Activated gamma-delta T cell treated with Interleukin-2 at 50 U/mL for 16 hours (primary cell): ENCODE data around the gene CAMTA1.

Experiments
- DNase-seq: peaks from one replicate; pipeline ENCODE4 v3.0.0-alpha.2; 2020

CAMTA1 gene

DNA sequence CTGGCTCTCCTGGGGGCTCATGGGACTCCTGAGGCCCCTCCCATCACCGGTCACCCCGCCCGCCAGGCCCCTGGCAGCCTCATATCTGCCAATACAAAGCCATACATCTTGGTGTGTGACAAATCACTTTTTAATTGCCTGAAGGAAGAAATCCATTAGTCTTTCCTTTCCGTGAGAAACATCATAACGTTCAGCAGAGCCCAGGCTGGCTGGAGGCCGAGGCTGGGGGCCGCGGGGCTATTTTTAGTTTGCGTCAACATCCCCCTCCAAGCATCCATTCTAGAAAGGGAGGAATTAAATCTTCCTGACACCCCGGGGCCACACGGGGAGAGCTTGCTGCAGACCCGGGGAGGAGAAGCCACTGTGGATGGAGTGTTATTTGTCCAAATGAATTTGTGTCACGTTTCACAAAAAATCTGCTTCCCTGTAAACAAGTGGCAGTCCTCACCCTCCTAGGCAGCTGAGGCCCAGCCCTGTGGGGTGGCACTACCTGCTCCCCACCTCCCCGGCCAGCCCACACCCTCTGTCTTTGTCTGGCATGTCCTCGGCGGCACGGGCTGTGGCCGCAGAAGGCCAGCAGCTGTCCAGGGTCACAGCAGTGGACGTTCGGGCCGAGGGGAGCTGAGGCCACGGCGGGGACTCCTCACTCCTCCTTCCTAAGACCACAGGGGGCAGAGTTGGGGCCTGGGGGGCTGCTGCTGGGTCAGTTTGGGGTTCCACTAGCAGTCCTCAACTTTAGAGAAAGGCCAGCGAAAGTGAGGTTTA lies 749.0 kb downstream of the CAMTA1 start:
- DNase-seq: no peak

DNA sequence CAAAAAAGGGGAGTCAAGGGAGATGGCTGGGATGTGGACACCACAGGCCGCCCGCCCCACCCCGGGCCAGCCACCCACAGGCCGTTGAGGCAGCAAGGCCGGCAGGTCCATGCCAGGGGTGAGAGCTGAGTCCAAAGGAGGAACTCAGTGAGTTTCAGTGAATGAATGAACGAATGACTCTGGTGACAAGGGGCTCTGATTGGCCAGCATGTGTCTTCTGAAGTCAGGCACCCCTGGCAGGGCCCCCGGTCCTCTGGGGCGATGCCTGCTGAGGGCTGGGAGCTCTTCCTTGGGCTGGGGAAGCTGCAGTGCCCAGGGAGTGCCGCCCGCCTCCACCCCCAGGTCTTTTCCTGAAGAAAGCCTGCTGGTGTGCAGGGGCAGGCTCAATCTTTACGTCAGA lies 749.8 kb downstream of the CAMTA1 start:
- DNase-seq: no peak

DNA sequence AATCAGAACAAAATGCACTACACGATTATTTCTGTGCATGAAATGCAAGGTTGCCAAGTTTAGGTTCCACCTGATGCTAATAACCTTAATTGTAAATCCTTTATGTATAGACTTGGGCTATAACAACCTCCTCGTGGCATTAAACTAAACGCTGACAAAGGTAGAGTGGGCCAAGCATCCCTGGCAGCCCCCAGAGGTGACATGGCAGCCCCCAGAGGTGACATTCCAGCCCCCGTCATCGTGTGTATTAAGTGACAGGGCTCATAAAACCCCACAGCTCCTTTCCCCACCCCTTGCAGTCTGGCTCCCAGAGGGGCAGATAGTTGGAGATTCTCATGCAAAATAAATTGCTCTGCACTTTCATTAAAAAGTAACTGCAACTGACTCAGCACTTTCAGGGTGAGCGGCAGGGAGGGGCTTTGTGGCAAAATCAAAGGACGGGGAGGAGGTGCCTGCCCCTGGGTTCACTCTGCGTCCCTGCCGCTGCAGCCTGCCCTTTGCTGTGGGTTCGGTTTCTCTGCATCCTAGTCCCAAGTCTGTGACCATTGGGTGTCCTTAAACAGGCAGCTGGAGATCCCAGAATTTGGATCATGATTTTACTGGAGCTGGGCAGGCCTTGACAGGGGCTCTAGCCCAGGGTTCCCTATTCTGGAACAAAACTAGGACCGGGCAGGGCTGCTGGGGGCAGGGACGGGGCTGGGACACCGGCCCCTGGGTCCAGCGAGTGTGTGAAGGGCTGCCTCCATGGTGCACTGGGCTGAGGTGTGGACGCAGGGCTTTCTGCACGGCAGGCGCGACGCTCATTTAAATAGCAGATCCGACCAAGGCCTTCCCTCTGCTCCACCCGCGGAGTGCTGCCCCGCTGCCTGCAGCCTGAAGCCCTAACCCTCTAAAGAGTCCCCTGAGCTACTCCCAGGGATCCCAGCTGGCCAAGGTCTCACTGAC lies 751.0 kb downstream of the CAMTA1 start:
- DNase-seq: no peak

DNA sequence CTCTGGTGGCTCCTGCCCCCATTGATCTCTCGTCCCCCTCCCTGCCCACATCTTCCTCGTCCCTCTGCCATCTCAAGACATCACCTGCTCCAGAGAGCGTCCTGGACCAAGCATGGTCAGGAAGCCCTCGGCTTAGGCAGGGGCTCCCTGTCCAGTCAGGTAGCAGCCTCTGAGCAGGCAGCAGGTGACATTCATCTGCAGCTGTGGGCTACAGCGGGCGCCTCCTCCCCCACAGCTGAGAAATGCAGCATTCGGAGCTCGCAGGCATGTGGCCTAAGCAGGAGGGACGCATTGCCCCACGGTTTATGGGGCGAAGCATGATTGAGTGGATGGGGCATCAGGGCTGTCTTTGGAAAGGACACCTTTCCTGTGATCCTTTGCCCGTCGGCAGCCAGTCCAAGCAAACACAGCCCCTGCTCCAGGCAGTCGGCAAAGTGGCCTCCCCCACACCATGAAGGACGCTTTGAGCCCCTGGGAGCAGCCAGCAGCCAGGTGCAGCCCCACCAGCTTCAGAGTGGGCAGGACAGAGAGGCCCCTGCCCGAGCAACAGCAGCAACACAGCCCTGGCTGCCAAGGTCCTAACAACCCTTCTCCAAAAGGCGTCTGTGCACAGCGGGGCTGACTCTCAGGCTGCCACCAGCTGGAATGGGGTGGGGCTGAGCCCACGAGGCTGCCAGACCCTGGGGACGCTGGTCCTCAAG lies 751.8 kb downstream of the CAMTA1 start:
- no peak for DNase-seq

DNA sequence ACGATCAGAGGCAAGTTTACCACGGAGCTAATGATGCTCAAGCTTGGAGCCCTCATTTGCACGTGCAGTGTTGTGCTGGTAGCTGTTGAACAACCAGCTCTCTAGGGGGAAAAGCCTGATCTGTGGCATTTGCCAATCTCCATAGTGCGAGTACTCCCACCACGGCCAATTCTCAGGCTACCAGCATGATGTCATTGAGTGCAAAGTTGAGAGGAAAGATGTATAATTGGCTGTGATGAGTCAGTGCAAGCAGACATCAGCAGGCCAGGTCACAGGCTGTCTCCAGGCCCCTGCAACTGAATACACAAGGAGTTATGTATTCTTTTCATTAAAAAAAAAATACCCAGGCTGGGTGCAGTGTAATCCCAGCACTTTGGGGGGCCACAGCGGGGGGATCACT lies 752.8 kb downstream of the CAMTA1 start:
- no peak for DNase-seq

DNA sequence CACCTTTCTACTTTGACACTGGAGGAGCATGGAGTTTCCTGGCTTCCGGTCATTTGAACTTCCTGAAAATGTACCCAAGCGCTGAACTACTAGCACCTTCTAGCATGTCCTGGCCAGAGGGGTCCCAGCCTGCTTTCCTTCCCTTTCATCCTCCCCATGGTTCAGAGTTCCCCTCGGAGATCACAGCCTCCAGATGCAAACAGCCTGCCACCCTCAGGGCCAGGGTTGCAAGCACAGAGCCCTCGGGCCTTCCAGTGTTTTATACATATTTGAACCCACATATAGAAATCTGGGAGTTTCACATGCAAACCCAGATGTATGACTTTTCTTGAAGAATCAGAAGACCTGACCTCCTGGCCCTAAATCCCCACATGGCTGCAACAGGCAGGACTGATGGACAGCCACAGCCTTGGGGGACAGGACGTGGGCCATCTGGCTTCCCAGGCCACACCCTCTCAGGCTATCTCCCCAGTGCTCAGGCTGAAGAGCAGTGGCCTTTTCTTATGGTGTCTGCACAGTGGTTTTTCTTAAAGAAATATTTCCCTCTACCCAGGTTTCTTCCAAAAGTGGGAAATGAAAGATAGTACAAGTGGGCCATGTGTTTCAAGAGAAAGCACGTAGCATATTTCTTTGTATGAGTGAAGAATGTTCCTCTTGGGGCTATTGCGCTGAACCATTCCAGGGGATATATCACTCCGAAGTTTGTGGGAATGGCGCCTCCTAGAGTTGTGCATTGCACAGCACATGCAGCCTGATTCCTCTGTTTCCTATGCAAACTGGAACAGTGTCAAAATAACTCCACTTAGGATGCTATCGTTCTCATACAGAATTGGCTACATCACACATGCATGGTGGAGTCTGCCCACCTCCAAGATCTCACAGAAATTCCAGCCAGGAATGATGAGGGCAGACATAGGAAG lies 753.9 kb downstream of the CAMTA1 start:
- DNase-seq: no peak

DNA sequence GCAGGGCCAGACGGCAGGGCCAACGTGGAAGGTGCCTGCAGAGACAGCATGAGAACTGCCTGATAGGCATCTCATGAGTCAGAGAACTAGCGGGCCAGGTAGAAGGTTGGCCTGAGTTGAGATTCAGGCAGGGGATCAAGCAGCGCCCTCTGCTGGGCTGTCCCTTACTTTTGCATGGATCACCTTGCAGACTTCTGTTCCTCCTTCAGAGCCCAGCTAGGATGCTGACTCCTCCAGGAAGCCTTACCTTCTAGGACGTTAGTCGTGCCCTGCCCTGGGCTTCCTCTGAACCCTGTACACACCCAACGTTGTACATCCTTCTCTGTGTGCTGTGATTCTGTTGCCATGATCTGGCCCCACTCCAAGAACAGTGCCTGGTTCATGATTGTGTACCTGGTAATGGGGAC lies 754.5 kb downstream of the CAMTA1 start:
- DNase-seq: no peak

DNA sequence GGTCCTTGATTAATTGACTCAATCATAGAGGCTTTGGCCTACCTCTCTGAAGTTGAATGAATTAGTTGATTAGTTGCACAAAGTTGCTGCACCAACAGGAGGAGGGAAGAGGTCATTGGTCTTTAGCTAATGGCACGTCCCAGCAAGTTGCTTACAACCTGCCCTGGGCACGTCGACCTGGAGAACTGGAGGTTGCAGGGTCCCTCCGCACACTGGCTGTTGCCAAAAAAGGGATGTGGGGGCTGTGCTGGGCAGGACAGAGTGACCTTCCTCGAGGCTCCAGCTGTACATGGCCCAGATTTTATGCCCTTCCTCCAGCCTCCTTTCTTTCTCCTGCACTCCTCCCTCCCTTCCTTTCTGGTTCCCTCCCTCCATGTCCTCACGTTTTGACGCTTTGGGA lies 755.6 kb downstream of the CAMTA1 start:
- no peak for DNase-seq

DNA sequence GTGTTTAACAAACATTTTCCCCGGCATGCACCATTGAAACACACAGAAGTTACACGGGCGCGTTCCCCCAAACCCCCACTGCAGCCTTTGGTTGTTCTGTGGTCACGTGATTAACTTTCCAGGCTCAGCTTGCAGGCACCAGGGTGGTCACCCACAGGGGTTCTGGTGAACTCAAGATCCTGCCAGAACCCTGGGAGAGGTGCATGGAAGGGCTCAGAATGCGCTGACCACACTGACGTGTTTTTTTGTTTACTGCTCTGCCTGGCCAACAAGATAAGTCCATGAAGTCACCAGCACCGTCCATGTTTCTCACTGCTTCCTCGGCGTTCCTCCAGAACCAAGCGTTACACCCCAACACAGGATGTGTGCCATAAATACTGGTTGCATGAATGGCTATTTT lies 756.4 kb downstream of the CAMTA1 start:
- DNase-seq: no peak

DNA sequence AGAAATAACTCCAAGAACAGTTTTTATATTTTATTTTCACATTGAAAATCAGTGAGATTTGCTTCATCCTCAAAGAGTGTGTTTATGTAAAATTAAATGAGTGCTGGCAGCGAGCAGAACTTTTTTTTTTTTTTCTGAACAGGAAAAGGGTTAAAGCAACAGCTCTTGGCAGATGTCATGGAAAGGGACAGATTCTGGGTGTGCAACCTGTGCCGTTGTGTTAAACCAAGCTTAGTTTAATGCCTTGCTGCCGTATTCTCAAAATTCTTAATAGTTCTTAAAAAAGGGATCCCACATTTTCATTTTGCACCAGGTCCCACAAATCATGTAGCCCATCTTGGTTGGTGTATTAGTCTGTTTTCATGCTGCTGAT lies 758.5 kb downstream of the CAMTA1 start:
- DNase-seq: no peak

DNA sequence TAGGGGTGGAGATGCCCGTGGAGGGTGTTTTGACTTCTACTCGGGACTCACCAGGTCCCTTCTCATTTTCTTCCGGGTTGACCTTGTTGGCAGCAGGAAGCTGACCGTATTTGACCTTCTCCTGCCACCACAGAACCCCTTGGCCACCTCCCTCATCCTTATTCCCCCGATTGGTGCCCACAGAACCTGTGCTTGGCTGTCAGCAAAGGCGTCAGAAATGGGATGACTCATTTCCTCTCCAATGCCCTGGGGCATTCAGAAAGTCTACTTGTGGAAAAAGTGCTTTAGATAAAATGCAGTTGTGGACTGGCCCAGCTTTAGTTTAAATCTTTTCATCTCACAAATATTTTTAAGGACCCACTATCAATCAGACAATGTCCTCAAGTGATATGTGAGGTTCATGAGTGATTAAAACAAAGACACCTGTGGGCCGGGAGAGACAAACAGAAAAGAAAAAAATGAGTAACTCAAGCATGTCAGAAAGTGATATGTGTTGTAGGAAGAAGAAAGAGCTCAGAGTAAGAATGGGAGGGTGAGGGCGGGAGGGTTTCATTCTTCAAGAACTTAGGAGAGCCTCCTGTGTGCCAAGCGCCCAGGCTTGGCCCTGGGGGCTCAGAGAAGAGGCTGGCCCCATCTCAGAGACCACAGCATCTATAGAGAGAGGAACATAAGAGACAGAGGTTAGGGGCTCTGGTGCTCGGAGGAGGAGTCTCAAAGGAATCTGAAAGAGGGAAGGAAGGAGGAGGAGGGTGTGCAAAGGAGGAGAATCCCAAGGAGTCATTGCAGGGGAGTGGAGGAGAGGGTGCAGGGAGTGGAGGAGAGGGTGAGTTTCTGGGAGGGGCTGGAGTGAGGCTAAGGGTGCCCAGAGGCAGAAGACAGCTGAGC lies 764.3 kb downstream of the CAMTA1 start:
- peak; percentile 7 for DNase-seq

DNA sequence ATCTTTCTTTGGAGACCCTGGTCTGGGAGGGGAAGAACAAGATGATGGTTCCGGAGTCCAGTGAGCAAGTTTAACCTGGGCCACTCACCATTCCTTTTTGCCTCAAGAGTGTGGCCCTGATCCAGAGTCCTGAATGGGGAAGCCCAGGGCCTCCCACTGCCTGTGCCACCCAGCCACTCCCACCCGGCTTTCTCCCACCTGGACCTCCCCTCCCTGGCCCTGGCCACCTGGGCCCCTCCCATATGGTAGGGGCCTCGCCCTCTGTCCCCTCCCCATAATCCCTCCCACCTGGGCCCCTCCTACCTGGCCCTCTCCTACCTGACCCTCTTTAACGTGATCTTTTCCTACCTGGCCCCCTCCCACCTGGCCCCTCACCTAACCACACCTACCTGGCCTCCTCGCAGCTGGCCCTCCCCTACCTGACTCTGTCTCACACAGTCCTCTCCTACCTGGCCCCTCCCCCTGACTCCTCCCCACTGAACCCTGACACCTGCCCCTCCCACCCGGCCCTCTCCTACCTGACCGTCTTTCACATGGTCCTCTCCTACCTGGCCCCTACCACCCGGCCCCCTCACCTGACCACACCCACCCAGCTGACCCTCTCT lies 765.1 kb downstream of the CAMTA1 start:
- DNase-seq: no peak

DNA sequence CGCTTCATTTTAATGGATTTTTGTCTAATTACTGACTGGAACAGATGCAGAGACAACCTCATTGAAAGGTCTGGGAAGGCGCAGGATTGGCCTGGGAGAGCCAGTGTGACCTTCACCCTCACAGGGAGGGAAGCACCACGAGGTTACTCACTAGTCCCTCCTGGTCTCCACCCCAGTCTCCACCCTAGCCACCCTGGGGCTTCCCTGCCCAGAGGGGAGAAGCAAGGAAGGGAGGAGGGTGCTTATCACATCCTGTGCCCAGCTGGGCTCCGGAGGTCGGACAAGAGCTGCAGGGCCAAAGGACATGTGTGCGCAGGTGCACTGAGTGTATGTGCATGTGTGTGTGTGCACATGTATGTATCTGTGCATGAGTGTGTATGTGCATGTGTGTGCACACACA lies 765.7 kb downstream of the CAMTA1 start:
- no peak for DNase-seq

DNA sequence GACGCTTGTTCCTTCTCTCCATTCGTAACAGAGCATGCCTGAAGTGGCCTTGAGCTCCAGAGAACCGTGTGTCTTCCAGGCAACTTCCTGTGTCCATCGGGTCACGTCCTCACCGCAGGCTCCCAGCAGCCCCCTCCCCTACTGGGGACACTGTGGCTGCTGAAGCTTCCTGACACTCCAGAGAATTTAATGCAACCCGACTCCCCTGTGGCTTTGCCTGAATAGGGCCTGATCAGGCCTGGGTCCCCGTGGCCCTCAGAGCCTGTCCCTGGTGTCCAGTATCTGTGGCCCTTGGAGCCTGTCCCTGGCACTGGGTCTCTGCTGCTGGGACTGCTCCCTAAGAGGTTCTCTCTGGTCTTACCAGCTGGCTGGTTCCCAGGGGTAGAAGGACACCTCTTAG lies 766.2 kb downstream of the CAMTA1 start:
- no peak for DNase-seq

DNA sequence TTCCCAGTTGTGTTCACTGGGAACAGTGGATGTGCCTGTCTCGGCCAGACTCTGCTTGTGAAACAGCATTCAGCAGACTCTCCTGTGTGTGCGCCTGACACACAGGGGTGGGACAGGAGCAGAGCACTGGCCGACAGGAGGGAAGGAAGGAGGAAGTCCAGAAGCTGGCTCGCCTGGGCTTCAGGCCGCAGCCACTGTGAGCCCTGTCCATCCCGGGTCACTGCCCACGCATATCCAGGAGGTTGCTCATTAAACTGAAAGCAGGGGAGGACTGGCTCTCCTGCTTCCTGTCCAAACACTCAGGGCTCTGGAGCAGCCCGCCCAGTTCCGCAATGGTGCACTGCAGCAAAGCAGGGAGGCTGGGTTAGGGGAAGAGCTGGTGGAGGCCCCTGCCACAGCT lies 767.1 kb downstream of the CAMTA1 start:
- DNase-seq: no peak

DNA sequence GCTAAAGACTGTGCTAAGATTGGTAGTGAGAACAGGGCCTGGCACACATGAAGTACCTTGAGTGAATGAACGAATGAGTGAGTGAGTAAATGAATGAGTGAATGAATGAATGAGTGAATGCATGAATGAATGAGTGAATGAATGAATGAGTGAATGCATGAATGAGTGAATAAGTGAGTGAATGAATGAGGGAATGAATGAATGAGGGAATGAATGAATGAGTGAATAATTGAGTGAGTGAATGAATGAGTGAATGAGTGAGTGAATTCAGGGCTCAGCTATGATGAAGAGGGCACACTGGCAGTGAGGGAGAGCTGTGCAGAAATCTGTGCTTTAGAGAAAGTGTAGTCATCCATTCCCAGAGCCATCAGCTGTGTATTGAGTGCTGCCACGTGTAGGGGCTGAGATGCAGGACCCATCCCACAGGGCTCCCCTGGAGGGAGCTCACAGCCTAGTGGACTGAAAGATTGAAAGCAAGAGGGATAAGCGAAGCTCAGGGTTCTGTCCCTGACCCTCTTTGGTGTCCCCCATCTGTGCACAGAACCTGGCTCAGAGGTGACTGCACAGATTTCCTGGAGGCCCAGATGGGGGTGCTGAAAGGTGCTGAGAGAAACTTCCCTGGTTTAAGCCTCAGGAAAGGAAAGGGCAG lies 767.9 kb downstream of the CAMTA1 start:
- DNase-seq: no peak

DNA sequence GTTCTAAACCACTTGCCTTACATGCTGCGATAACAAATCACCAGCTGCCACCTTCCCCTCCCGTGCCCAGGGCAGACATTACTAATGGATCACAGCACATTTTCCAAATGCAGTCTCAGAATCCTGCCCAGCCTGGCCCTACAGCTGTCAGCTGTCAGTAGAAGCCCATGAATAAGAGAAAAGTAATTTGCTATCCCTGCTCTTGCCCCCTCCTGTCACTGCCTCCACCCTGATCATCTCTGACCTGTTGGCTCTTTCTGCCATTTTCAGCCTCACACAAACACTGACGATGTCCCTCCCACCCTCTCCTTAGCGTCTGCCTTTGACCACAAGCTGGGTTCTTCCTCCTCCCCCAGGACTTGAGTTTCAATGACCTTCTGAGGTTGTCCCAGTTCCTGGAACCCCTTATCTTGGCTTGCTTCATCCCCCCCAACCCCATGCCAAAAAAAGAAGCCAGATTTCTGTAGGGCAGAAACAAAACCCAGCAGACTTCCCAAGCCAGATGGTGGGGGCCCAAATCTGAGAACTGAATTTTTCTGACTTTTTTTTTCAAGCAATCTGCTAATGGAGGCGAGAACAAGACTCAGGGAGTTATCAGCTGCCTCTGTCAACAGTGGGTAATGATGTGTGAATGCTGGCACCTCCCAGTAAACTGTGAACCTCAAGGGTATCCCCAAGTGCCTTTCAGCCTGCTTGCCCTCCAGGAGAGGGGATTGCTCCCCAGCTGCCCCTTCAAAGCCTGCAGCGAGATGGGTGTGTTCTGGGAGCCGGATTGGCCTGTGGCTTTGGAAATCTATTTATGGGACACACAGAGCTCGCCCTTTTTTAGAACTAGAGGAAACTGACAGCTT lies 769.4 kb downstream of the CAMTA1 start:
- no peak for DNase-seq

DNA sequence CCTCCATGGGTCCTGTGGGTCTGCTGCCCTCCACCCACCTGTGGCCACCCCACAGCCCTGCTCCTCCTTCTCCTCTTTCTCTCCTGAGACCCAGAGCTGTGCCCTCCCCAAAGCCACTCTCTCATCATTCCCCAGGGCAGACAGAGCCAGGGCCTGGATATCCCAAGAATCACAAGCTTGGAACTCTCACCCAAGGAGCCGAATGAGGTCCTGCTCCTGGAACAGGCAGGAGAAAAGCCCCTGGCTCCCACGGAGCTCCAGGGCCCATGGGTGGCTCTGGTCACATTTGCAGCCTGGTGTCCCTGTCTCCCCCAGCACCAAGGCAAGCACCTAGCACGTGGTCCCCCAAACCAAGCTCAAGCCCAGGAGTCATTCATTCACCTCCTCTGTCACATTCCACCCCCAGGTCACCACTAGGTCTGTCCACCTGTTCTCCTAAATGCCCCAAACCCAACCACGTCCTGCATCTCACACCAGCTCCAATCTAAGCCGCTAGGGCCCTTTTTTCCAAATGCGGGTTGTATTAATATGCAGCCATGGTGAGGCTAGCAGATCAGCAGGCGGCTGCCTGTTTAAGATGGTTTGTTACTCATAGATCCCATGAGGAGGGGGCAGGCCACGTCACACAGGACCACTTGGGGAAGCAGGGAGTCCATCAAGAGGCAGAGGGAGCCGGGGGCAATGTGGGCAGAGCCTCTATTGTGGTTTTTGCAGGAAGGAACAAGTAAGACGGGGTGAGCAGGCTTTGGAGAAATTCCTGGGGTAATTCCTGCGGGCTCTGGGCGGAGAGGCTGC lies 770.3 kb downstream of the CAMTA1 start:
- DNase-seq: no peak
